Measurements from ENCODE around the gene ENOX1.

Gene ENOX1

DNA sequence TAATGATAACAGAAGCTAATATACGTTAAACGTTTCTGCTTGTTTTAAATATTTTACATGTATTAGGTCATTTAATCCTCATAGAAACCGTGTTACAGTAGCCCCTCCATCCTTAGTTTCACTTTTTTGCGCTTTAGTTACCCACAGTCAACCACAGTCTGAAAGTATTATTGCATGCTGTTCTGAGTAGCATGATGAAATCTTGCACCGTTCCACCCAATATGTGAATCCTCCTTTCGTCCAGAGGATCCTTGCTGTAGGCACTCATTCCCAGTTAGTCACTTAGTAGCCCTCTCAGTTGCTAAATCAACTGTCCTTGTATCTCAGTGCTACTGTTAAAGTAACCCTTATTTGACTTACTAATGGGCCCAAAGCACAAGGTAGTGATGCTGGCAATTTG is 257.8 kb downstream of the ENOX1 start:
- TF ChIP-seq, protein P1, sequence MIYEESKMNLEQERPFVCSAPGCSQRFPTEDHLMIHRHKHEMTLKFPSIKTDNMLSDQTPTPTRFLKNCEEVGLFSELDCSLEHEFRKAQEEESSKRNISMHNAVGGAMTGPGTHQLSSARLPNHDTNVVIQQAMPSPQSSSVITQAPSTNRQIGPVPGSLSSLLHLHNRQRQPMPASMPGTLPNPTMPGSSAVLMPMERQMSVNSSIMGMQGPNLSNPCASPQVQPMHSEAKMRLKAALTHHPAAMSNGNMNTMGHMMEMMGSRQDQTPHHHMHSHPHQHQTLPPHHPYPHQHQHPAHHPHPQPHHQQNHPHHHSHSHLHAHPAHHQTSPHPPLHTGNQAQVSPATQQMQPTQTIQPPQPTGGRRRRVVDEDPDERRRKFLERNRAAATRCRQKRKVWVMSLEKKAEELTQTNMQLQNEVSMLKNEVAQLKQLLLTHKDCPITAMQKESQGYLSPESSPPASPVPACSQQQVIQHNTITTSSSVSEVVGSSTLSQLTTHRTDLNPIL (CRISPR knock-in tag; IDR thresholded peaks at IDR 0.05; ENCODE audit: low read depth), result no peak
- TF ChIP-seq, protein P2, sequence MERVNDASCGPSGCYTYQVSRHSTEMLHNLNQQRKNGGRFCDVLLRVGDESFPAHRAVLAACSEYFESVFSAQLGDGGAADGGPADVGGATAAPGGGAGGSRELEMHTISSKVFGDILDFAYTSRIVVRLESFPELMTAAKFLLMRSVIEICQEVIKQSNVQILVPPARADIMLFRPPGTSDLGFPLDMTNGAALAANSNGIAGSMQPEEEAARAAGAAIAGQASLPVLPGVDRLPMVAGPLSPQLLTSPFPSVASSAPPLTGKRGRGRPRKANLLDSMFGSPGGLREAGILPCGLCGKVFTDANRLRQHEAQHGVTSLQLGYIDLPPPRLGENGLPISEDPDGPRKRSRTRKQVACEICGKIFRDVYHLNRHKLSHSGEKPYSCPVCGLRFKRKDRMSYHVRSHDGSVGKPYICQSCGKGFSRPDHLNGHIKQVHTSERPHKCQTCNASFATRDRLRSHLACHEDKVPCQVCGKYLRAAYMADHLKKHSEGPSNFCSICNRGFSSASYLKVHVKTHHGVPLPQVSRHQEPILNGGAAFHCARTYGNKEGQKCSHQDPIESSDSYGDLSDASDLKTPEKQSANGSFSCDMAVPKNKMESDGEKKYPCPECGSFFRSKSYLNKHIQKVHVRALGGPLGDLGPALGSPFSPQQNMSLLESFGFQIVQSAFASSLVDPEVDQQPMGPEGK (CRISPR knock-in tag; IDR thresholded peaks at IDR 0.05; ENCODE audit: borderline replicate concordance), result no peak
- TF ChIP-seq TOX (CRISPR knock-in tag; IDR thresholded peaks at IDR 0.05; ENCODE audit: borderline replicate concordance) (no peak), ZFP30 (CRISPR knock-in tag; IDR thresholded peaks at IDR 0.05) (no peak), ZNF8 (CRISPR knock-in tag; IDR thresholded peaks at IDR 0.05) (no peak)
- ATAC-seq, result no peak

DNA sequence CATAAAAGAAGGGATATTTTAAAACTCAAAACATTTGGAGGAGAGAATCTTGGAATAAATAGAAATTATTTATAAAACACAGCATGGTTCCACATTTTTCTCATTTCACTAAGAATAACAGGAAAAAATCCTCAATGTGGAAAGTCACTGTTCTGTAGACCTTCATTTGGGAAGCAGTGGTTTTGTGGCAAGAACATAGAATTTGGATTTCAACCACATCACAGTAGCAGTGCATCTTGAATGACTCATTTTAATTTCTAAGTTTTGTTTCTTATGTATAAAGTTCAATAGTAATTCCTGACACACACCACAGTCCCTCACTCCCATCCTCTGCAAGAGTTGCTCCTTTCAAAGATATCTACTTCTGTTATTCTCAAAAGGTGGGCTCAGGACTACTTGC is 264.0 kb downstream of the ENOX1 start:
- ATAC-seq, result no peak
- no peak for TF ChIP-seq ZFP3 (CRISPR knock-in tag; IDR thresholded peaks at IDR 0.05)
- TF ChIP-seq, protein P1 (CRISPR knock-in tag; IDR thresholded peaks at IDR 0.05; ENCODE audit: low read depth), result no peak
- TF ChIP-seq OSR1 (CRISPR knock-in tag; IDR thresholded peaks at IDR 0.05), result no peak
- TF ChIP-seq, protein P3, sequence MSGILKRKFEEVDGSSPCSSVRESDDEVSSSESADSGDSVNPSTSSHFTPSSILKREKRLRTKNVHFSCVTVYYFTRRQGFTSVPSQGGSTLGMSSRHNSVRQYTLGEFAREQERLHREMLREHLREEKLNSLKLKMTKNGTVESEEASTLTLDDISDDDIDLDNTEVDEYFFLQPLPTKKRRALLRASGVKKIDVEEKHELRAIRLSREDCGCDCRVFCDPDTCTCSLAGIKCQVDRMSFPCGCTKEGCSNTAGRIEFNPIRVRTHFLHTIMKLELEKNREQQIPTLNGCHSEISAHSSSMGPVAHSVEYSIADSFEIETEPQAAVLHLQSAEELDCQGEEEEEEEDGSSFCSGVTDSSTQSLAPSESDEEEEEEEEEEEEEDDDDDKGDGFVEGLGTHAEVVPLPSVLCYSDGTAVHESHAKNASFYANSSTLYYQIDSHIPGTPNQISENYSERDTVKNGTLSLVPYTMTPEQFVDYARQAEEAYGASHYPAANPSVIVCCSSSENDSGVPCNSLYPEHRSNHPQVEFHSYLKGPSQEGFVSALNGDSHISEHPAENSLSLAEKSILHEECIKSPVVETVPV (CRISPR knock-in tag; IDR thresholded peaks at IDR 0.05), result no peak
- TF ChIP-seq TCF4 (CRISPR knock-in tag; IDR thresholded peaks at IDR 0.05; ENCODE audit: borderline replicate concordance), result no peak
- TF ChIP-seq ZNF70 (CRISPR knock-in tag; IDR thresholded peaks at IDR 0.05), result no peak
- no peak for TF ChIP-seq ZFP30 (CRISPR knock-in tag; IDR thresholded peaks at IDR 0.05)
- no peak for TF ChIP-seq SNAI2 (CRISPR knock-in tag; IDR thresholded peaks at IDR 0.05)

DNA sequence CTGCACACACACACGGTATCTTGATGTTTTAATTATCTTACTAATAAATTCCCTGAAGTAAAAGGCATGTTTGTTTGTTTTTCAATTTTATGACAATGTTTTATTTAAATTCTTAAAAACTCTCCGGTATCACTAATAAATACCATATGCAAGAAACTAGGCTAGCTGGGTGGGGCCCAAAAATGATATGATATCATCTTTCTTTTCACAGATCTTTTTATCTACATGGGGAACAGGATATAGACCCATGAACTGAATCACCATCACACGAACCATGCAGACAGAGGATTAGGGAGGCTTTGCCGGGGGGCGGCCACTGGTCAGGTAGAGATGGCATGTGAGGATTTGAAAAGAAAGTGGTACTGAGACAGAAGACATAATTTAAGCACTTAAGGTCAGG is 266.4 kb downstream of the ENOX1 start:
- ATAC-seq, result no peak; the same call in 2 of the 3 replicates
- TF ChIP-seq TCF4 (CRISPR knock-in tag; IDR thresholded peaks at IDR 0.05; ENCODE audit: borderline replicate concordance) (no peak), OSR1 (CRISPR knock-in tag; IDR thresholded peaks at IDR 0.05) (no peak), ZNF8 (CRISPR knock-in tag; IDR thresholded peaks at IDR 0.05) (no peak), ISL1 (CRISPR knock-in tag; IDR thresholded peaks at IDR 0.05) (no peak), ZFP3 (CRISPR knock-in tag; IDR thresholded peaks at IDR 0.05) (no peak), PPARA (CRISPR knock-in tag; IDR thresholded peaks at IDR 0.05; ENCODE audit: borderline replicate concordance) (no peak), BACH2 (CRISPR knock-in tag; IDR thresholded peaks at IDR 0.05; ENCODE audit: borderline replicate concordance) (no peak), ZNF565 (CRISPR knock-in tag; conservative IDR thresholded peaks at IDR 0.05; ENCODE audit: low read depth) (no peak), TOX (CRISPR knock-in tag; IDR thresholded peaks at IDR 0.05; ENCODE audit: borderline replicate concordance) (no peak), CSDC2 (CRISPR knock-in tag; IDR thresholded peaks at IDR 0.05) (no peak), GLIS3 (CRISPR knock-in tag; IDR thresholded peaks at IDR 0.05) (no peak)
- TF ChIP-seq, protein P2 (CRISPR knock-in tag; IDR thresholded peaks at IDR 0.05; ENCODE audit: borderline replicate concordance), result no peak
- TF ChIP-seq, protein P3 (CRISPR knock-in tag; IDR thresholded peaks at IDR 0.05), result no peak
- TF ChIP-seq, protein P4, sequence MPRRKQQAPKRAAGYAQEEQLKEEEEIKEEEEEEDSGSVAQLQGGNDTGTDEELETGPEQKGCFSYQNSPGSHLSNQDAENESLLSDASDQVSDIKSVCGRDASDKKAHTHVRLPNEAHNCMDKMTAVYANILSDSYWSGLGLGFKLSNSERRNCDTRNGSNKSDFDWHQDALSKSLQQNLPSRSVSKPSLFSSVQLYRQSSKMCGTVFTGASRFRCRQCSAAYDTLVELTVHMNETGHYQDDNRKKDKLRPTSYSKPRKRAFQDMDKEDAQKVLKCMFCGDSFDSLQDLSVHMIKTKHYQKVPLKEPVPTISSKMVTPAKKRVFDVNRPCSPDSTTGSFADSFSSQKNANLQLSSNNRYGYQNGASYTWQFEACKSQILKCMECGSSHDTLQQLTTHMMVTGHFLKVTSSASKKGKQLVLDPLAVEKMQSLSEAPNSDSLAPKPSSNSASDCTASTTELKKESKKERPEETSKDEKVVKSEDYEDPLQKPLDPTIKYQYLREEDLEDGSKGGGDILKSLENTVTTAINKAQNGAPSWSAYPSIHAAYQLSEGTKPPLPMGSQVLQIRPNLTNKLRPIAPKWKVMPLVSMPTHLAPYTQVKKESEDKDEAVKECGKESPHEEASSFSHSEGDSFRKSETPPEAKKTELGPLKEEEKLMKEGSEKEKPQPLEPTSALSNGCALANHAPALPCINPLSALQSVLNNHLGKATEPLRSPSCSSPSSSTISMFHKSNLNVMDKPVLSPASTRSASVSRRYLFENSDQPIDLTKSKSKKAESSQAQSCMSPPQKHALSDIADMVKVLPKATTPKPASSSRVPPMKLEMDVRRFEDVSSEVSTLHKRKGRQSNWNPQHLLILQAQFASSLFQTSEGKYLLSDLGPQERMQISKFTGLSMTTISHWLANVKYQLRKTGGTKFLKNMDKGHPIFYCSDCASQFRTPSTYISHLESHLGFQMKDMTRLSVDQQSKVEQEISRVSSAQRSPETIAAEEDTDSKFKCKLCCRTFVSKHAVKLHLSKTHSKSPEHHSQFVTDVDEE (CRISPR knock-in tag; IDR thresholded peaks at IDR 0.05), result no peak
